A673 (cell line): ENCODE data around the gene IL24. TPM values are rescaled to one million over a fixed set of nuclear protein-coding genes. Genes with fewer than 3 reads are reported as not detected.

Experiments used
- BruUV-seq: library from RNA; stranded (reverse); fragments of 400-500 nt; replicated peaks from 2 replicates; lab custom pipeline; 2021; lab: Mats Ljungman, UMichigan
- CTCF ChIA-PET: fragments of 300-600 bp; sonication (Branson Sonifier 250); formaldehyde crosslinking; loops from one replicate; lab custom pipeline; 2022; ENCODE audit warnings: antibody characterized with exemption; lab: Charles Lee
- POLR2A ChIA-PET: fragments of 300-600 bp; sonication (Branson Sonifier 250); formaldehyde crosslinking; loops from one replicate; lab custom pipeline; 2022; ENCODE audit warnings: antibody characterized with exemption; ENCODE audit not compliant: low non-redundant PET; lab: Charles Lee
- DNase-seq: peaks from one replicate; pipeline ENCODE4 v3.0.0-alpha.2; 2015; ENCODE audit warnings: low spot score
- H3K27ac ChIP-seq: fragments of 200-600 bp; sonication (generic); 2 replicates; pipeline ENCODE4 v1.5.1; 2016; ENCODE audit warnings: mixed run types, low read depth, mild to moderate bottlenecking, mixed read lengths, antibody characterized with exemption, low read length; ENCODE audit not compliant: poor library complexity, severe bottlenecking
- H3K27me3 ChIP-seq: fragments of 200-600 bp; sonication (generic); replicated peaks from 2 replicates; pipeline ENCODE4 v1.6.1; 2017; ENCODE audit warnings: mixed run types, low read depth, mild to moderate bottlenecking, mixed read lengths, antibody characterized with exemption, low read length; ENCODE audit not compliant: insufficient read depth, poor library complexity
- H3K36me3 ChIP-seq: fragments of 200-600 bp; sonication (generic); 2 replicates; pipeline ENCODE4 v1.6.1; 2016; ENCODE audit warnings: mixed run types, mild to moderate bottlenecking, mixed read lengths, antibody characterized with exemption, low read length; ENCODE audit not compliant: insufficient read depth, poor library complexity, severe bottlenecking
- H3K4me1 ChIP-seq: fragments of 200-600 bp; sonication (generic); 2 replicates; pipeline ENCODE4 v1.6.1; 2017; ENCODE audit warnings: mixed run types, mild to moderate bottlenecking, mixed read lengths, antibody characterized with exemption, low read length; ENCODE audit not compliant: insufficient read depth, poor library complexity, severe bottlenecking
- H3K4me3 ChIP-seq: fragments of 200-600 bp; sonication (generic); 2 replicates; pipeline ENCODE4 v1.5.1; 2016; ENCODE audit warnings: low read depth, mixed run types, mild to moderate bottlenecking, mixed read lengths, low read length; ENCODE audit not compliant: poor library complexity, severe bottlenecking
- H3K9me3 ChIP-seq: fragments of 200-600 bp; sonication (generic); 2 replicates; pipeline ENCODE4 v1.6.1; 2016; ENCODE audit warnings: mixed run types, low read depth, mild to moderate bottlenecking, mixed read lengths, antibody characterized with exemption, low read length; ENCODE audit not compliant: poor library complexity, severe bottlenecking
- CTCF ChIP-seq: fragments of 300-800, 200-600 bp; sonication (generic); conservative IDR thresholded peaks from 2 replicates; pipeline ENCODE4 v1.5.1; 2017; ENCODE audit warnings: low read depth, mild to moderate bottlenecking, antibody characterized with exemption, low read length, moderate library complexity, mixed read lengths
- EZH2 ChIP-seq: fragments of 200-600 bp; sonication (generic); IDR thresholded peaks from 2 replicates; pipeline ENCODE4 v1.6.1; 2017; ENCODE audit warnings: borderline replicate concordance, low read depth, mild to moderate bottlenecking, mixed read lengths, antibody characterized with exemption, low read length; ENCODE audit not compliant: poor library complexity, severe bottlenecking
- intact Hi-C: fragments of 100-400 bp; cut with micrococcal nuclease; formaldehyde crosslinking; loops from one replicate; pipeline ENCODE4 v1.10.0; 2022; ENCODE audit not compliant: unreplicated experiment
- total RNA-seq: library from RNA; stranded (reverse); gene quantifications from 2 replicates; pipeline ENCODE4 v1.2.3, GENCODE V29; 2021

Gene IL24
- total RNA-seq, 1 experiment from 2014 or later: not detected

GRCh38 chr1:206882555-206882954 lies 14.7 kb upstream of the IL24 start:
- Histone ChIP-seq H3K27me3 (no peaks in the 10 kb centered on the region), H3K4me1 (no peaks in the 10 kb centered on the region), H3K36me3 (no peaks in the 10 kb centered on the region), H3K4me3 (no peak overlapping the region), H3K9me3 (peaks cover 8% of the 10 kb centered on the region), H3K27ac (no peak overlapping the region)
- BruUV-seq: no TSS peak
- TF ChIP-seq CTCF (no peak; the same call in 1 of the 2 replicates), EZH2 (no peak)
- ChIA-PET POLR2A (no interaction called here), CTCF (no interaction called here)
- DNase-seq: no peak
- intact Hi-C loops: no loop called here

- intact Hi-C loops: no loop called here
- peaks cover 6% of the 10 kb centered on the region for H3K9me3 ChIP-seq
- DNase-seq: no peak
- H3K27ac ChIP-seq: no peak overlapping the region
- no peaks in the 10 kb centered on the region for H3K4me1 ChIP-seq
- POLR2A ChIA-PET: no interaction called here
- no peak overlapping the region for H3K4me3 ChIP-seq
- H3K36me3 ChIP-seq: no peaks in the 10 kb centered on the region
- no TSS peak for BruUV-seq
- CTCF ChIA-PET: no interaction called here
- TF ChIP-seq EZH2 (no peak), CTCF (no peak)
- H3K27me3 ChIP-seq: no peaks in the 10 kb centered on the region
Observed at GRCh38 chr1:206883160-206883559, 14.1 kb upstream of the IL24 start.

GRCh38 chr1:206883876-206884275 lies 13.4 kb upstream of the IL24 start:
- Histone ChIP-seq H3K9me3 (no peaks in the 10 kb centered on the region), H3K27ac (no peak overlapping the region), H3K27me3 (no peaks in the 10 kb centered on the region), H3K36me3 (no peaks in the 10 kb centered on the region), H3K4me1 (no peaks in the 10 kb centered on the region), H3K4me3 (no peak overlapping the region)
- TF ChIP-seq CTCF: no peak
- CTCF ChIA-PET: no interaction called here
- POLR2A ChIA-PET: no interaction called here
- BruUV-seq: no TSS peak
- intact Hi-C loops: no loop called here
- no peak for DNase-seq
